NCI-H2081 (cell line): Measurements from ENCODE around the gene GLG1.
A peak's percentile ranks its signal among the peaks of the same experiment; 100 is the strongest.
"Not testable (repeated sequence)": the region's sequence is repeated elsewhere in the genome, so short reads cannot be mapped to it uniquely, and the experiment has no call there.

ENCODE experiments used
- DNase-seq, 2 experiments: peaks; one replicate each; lab custom pipeline; 2025; lab: John Stamatoyannopoulos, UW

The GLG1 gene

DNA sequence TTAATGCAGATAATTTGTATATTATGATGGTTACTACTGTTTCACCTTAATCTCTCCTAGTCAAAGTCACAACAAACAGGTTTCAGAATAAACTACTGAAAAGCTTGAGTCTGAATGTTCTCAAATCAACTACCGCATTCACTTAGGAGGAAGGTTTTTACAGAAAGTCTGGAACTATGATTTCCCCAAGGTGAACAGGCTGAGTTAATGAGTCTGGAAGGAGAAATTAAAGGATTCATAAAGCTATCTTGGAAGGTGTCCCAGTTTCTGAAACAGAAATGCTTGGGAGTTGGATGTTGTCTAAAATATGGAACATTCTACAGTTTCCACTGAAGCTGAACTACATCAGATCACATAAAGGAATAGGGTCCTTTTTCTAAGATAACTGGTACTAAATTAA, 69.2 kb downstream of the GLG1 start:
- DNase-seq, result not testable (repeated sequence)

DNA sequence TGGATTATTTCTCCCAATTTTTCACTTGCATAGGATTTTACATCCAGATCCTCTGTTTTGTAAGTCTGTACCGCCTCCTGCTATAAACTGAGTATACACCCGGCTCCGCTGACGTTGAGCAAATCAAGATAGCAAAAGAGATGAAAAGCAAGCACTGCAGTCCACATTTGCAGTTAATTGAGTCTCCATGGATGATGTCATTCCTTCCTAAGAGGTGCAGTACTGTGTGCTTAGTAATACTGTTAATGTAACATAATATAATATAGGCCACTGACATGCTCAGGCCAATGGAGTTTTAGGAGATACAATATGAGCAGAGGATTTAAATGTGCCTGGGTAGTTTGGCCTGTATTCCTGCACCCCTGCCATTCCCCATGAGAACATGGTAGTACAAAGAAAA, 72.3 kb downstream of the GLG1 start:
- not testable (repeated sequence) for DNase-seq

DNA sequence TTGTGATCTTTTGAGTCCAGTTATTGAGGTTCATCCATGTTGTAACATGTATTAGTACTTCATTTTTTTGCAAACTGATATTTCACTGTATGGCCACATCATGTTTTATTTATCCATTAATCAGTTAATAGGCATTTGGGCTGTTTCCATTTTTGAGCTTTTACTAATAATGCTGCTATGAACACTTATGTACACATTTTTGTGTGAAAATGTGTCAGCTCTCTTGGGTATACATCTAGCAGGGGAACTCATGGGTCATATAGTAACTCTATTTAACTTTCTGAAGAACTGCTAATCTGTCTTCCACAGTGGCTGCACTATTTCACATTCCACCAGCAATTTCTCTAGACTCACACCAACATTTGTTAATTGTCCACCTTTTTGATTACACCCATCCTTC, 82.0 kb downstream of the GLG1 start:
- no peak for DNase-seq

DNA sequence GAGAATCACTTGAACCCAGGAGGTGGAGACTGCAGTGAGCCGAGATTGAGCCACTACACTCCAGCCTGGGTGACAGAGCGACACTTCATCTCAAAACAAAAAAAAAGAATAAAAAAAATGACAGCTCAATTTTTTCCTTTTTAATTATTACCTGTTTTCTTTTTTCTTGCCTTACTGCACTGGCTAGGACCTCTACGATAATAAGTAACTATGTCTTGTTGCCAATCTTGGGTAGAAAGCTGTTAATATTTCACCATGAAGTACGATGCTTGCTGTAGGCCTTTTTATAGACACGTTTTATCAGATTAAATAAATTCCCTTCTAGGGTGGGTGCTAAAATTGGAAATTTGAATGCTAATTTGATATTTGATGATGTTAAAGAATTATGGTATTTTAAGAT, 82.8 kb downstream of the GLG1 start:
- DNase-seq, result no peak

DNA sequence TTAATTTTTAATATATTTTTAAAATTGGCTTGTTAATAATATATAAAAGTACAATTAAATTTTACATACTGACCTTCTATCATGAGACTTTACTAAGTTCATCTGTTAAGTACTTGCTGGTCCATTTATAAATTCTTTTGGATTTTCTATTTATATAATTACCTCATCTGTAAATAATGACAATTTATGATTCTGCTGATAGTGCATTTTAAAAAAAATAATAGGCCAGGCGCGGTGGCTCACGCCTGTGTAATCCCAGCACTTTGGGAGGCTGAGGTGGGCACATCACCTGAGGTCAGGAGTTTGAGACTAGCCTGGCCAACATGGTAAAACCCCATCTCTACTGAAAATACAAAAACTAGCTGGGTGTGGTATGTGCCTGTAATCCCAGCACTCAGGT, 83.2 kb downstream of the GLG1 start:
- not testable (repeated sequence) for DNase-seq

DNA sequence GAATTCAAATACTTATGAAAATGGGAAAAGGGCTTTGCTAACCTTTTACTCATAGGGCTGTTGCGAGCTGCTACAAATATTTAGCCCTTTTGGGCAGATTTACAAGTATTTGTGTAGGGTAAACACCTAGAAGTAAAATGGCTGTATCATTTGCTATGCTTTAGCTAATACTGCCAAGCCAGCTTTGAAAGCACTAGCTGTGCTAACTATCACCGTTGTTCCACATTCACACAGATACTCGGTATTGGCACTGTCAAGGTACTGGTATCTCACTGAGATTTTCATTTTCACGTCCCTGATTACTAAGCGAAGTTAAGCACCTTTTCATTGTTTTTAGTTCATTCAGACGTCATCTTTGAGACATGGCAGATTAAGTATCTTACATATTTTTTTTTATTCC, 84.8 kb downstream of the GLG1 start:
- DNase-seq, result no peak

DNA sequence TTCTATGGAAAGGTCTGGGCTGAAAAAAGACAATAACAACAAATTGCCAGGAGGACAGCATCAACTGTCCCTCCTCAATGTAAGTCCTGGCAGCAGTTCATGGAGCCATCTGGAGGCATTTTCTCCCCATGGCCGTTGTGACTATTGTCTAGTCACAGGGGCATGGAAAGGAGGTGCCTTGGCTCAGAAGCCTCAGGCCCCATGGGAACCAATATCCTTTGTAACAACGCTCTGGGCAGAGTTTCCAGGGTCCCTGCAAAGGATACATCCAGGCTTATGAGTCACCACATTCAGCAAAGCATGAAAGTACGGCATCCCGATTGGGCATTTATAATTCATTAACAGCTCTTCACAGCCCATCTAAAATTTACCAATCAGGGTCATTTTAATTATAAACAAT, 85.2 kb downstream of the GLG1 start:
- DNase-seq, result no peak

DNA sequence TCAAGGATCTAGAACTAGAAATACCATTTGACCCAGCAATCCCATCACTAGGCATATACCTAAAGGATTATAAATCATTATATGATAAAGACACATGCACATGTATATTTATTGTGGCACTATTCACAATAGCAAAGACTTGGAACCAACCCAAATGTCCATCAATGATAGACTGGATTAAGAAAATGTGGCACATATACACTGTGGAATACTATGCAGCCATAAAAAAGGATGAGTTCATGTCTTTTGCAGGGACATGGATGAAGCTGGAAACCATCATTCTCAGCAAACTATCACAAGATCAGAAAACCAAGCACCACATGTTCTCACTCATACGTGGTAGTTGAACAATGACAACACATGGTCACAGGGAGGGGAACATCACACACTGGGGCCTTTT, 88.0 kb downstream of the GLG1 start:
- DNase-seq, result not testable (repeated sequence)

DNA sequence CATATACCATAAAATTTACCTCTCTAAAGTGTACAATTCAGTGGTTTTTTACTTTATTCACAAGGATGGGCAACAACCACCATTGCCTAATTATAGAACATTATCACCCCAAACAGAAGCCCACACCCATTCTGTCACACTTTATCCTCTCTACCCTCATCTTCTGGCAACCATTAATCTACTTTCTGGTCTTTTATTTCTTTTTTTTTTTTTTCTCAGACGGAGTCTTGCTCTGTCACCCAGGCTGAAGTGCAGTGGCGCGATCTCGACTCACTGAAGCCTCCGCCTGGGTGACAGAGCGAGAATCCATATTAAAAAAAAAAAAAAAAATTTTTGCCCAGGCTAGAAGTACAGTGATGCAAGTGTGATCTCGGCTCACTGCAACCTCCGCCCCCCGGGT, 95.0 kb downstream of the GLG1 start:
- DNase-seq, result no peak

DNA sequence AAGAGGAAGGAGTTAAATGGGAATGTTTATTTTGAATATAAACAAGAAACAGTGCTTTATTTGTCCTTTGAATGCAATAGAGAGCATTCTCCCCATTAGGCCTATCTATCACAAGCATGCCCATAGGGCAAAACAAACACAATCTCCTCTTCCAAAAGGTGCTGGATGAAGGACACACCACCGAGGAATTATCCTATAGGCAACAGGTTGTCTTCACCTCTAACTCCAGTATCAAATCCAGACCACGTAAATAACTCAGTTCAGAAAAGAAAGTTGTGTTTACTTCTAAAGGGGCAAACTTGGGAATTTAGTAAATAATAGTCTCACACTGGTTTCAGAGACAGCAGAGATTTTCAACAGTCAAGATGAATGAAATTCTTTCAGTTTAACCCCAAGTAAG, 101.9 kb downstream of the GLG1 start:
- DNase-seq, result no peak

DNA sequence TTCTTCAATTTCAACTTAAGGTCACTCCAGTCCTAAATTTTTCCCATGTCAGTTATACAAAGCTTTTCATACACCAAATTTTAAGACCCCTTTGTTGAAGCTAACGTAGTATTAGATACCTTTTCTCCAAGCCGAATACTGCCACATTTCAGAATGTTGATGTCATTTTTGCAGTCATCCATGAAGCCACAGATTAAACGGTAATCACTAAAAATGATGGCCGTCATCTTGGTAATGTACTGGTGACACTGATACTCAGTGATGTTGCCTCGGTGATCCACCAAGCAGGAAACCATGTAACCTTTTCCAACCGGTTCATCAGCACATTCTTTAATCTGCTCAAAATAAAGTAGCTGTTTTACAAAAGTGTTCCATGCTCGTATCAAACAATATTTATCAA, 103.5 kb downstream of the GLG1 start:
- no peak for DNase-seq

DNA sequence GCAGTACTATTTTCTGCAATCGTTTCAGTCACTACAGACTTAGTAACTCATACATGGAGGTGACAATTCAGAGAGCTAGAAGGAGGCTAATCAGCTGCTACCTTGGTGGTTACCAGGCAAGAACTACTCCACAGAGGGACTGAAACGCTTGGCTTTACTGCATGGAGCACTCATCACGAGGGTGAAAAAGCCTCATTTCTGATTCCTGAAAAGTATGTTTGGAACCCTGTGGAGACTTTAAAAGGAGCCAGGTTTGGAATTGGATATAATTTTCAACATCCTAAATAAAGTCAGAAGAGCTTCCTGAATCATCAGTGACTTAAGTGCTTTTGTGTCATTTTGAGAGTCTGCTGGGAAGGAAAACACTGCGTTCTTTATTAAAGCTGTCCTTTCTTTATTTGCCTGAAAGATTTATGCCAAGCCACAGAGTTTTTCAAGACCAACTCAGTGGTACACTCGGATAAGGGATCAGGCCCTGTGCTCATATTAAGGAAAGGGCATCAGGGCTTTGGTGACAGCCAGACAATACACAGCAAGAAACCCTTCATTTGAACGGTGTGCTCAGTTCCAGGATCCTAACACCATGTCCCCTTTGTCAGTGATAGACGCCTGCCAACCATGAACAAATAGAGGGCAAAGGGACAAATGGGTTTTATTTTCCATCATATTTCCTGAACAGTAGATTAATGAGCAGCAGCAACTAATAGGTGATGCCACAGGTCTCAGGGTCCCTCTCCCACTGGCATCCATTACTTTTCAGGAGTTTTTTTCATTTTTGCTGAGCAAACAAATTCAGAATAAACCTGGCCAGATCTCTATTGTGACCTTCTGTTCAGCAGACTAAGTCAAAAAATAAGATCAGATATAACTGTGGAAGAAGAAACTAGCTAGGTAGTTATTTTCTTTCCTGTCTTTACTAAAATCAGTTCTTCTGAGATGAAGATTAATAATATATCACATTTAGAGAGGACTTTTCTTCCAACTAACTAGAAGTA, 105.1 kb downstream of the GLG1 start:
- peak; percentile 5 to 54 for DNase-seq

DNA sequence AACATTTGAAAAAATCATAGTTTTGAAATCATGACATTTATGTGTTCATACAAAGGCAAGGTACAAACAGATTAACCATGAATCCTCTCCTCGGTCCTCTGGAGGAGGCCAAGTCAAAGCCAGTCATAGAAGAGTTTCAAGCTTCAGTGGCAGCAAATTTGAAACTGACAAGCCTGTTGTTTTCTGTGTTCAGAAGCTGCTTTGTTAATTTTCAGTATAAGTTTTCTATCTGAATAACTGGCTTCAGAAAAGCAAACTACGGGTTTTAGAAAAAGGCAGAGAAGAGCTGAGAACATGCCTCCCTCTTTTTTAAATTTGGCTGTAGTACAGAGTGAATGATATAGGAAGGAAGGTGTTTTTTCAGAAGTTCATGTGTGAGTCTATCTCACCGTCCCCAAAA, 106.0 kb downstream of the GLG1 start:
- DNase-seq, result no peak

DNA sequence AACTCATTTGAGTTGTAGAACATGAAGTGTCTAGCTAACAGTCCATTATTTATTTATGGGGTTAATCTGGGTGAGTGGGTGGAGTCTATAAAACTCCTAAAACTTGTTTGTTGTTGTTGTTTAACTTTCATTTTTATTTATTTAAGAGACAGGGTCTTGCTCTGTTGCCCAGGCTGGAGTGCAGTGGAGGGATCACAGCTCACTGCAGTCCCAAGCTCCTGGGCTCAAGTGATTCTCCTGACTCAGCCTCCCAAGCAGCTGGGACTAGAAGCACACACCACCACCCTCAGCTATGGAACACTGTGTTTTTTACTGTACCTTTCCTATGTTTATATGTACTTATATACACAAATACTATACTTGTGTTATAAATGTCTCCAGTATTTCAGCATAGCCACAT, 107.8 kb downstream of the GLG1 start:
- DNase-seq, result no peak

DNA sequence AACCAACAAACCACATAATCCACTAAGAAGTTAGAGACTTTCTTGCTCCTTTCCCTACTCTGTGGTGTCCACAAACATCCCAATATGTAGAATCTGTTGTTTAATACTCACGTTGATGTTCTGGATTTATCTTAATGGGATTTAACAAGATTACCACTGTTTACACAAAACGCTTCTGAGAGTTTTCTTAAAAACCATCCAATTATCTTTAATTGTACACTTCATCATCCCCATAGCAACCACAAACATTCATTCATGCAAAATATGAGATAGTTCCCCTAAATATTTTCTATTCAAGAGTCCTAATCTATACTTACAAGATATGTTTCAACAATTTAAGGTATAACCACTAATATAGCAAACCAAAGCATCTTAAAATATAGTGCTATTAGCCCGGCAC, 109.2 kb downstream of the GLG1 start:
- no peak for DNase-seq

DNA sequence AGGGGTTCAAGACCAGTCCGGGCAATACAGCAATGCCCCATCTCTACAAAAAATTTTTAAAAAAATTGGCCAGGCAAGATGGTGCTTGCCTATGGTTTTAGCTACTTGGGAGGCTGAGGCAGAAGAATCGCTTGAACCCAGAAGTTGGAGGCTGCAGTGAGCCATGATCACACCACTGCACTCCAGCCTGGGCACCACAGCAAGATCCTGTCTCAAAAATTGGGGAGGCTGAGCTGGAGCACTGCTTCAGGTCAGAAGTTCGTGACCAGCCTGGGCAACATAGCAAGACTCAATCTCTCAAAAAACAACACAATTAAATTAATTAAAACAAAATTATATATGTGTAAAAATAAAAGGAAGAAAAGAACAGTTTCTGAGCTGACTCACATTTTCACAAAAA, 110.9 kb downstream of the GLG1 start:
- no peak for DNase-seq

DNA sequence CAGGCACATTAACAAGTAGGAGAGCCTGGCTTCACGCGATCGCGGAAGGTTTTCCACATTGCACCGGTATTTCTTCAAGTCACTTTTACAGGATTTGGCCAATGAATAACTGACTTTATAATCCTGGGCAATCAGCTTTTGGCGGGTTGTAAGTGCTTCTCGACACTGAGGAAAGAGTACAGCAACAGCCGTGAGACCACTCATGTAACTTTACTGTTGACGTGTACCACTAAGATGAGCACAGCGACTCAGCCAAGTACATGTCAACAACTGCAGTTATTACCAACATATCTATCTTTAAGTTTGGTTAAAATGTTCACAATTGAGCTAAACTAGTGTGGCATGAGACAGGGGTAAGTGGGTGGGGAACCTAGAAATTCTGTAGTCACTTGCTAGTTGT, 113.9 kb downstream of the GLG1 start:
- no peak for DNase-seq

DNA sequence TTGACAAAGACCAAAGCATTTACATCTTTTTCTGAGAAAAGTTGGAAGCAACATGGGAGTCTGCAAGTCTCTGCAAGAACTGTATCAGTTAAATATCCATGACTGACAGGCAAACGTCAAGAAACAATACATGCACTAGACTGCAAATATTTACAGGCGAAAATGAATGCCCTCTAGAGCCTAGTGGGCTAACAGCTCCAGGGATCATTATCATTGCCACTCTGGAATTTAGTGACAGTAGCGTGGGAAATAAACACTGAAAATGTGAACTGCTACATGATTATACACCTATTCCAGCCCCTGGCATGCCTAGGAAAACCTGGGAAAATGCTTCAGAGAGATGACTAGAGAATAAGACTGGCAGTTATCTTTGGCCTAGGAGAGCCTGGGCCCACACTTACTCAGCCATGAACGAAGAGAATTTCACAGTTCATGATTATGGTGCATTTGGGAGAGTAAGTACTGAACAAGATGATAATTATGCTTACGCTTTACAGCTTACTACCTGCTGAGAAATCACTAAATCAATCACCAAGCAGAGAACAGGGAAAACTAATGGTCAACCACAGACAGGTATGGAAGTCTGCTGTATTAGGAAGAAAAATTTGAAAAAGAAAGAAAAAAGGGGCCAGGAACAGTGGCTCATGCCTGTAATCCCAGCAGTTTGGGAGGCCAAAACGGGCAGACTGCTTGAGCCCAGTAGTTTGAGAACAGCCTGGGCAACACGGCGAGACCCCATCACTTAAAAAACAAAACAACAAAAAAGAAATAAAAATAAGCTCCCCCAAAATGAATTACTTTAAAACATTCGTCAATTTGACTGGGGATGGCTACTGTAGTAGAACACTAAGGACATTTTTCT, 119.0 kb downstream of the GLG1 start:
- peak; percentile 10 to 40 for DNase-seq

DNA sequence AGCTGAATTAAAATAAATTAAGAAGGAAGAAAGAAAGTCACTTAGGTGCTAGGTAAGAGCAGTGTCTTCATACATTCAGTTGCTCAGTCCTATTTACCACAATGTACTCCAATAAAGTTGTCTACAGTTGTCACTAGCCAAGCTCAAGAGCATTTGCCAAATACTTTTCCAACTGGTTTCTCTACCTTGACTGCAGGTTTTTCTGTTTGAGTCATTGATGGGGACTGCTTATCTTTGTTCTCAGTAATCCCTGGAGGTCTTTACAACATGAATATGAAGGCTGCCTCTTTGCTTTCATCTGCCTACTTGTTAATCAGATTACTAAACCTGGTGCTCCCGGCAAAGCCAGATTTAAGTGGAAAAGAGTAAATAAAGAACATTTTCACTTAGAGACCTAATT, 121.0 kb downstream of the GLG1 start:
- no peak for DNase-seq

DNA sequence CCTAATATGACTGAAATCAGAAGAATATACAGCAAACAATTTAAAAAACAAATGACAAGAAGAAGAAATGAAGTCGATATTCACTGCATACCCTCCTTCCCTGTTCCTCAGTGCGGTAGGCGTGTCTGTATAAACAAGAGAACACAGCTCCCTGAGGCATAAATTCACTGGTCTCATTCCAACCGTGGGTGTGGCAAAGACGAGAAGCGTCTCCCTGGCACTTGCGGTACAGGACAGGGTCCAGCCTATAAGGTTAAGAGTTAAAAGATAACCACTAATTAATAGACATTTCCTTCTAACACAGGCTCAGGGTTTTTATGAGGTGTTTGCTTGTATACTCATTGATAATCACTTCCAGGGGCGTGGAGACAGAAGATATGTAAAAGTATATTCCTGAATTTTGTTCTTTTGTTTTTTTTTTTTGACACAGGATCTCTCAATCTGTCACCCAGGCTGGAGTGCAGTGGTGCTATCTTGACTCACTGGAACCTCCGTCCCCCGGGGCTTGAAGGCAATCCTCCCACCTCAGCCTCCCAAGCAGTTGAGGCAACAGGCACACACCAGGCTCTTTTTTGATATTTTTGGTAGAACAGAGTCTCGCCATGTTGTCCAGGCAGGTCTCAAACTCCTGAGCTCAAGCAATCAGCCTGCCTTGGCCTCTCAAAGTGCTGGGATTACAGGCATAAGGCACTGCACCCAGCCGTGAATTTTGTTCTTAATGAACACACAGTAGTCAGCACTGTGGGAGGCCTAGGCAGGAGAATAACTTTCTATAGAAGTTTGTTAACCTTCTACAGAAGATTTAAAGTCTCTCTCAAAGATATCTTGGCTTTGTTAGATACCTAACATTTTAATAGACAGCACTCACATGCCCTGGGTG, 126.5 kb downstream of the GLG1 start:
- no peak for DNase-seq

DNA sequence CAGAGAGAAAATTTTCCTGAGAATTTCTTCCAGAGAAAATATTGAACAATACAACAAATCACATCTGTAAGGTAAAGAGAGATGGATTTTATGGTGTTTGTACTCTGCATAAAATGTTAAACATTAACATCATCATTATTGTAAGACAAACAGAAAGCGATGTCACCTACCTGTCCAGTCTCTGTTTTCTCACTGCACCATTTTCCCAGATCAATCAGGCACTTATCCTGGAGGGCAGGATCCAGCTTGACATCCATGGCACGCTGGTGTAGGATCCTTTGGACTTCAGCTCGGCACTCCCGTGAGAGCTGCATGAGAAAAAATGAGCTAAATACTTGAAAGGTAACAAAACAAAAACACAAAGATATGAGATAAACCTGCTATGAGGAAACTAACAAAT, 129.7 kb downstream of the GLG1 start:
- DNase-seq, result no peak

DNA sequence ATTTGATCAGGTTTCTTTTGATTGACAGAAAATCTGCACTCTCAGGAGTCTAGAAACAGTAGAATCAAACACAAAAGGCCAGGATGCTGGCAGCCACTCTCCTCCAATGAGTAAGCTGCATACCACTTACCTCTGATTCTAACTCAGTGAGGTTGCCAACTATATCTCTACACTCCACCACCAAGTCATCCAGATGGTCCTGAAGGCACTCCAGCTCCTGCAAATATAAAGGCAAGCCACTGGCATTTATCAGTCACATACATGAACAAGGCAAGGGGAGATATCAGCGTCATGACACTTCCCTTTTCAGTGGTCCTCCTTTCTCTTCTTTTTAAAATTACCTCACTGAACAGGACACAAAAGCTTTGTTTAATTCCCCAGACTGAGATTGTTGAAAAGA, 132.5 kb downstream of the GLG1 start:
- no peak for DNase-seq
